ENCODE data around the gene FAM53A. TPM values are rescaled to one million over a fixed set of nuclear protein-coding genes. Genes with fewer than 3 reads are reported as not detected.

The FAM53A gene
- polyA plus RNA-seq, 2 of the 4 experiments (the other 2 are of a cell fraction) = 0.87 to 1.2 TPM

DNA sequence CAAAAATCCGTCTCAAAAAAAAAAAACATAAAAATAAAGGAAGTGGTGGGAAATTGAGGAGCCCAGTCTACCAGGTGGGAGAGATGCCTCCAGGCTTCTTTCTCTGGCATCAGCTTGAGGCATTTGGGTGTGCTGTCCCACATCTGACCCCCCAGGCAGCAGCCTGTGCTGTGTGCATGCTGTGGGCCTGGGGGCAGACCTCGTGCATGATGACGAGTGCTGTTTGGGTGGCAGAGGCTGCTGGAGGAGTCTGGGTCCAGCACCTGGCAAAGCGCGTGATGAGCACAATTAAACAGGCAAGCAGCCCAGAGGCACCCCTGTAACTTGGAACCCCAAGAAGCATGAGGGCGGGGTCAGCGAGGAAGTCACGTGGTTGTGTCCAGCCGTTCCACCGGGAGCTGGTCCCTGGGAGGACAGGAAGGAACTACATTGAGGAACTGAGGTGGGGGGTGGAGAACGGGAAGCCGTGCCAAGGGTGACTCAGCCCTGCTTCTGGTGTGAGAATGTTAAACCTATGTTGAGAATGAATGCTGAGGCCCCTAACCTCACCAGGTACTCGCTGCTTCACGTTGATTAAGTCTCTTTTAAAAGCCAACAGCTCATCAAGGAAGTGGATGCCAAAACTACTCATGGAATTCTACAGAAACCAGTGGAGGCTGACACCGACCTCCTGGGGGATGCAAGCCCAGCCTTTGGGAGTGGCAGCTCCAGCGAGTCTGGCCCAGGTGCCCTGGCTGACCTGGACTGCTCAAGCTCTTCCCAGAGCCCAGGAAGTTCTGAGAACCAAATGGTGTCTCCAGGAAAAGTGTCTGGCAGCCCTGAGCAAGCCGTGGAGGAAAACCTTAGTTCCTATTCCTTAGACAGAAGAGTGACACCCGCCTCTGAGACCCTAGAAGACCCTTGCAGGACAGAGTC is 43.3 kb upstream of the FAM53A start (continued):
- TF ChIP-seq JUN (IDR thresholded peaks at IDR 0.05) = 0 out of 5 replicates have a peak, but pooled peaks of 1 of the 2 experiments have one; percentile 34

GRCh38 chr4:1726146-1726934 is 42.2 kb upstream of the FAM53A start:
- ChIA-PET POLR2A (interaction anchor here (2.0 kb wide), 1 partner anchor 33 kb away, joined by 5 read pairs; no protein-coding TSS in a partner anchor), CTCF (interaction anchor here (0.6 to 7.4 kb wide), 15 partner anchors 8 to 162 kb away, joined by 3 to 108 read pairs (median 5); partner anchors contain the start of gene SLBP)
- 57% methylated on average over 10 of the region's 17 CpGs for WGBS (ENCODE audit: missing lambda C conversion rate)
- DNase-seq (ENCODE audit: low read depth in 1 of 2, low spot score in 1 of 2) (peak; percentile 69 to 84), FAIRE-seq (no peak), ATAC-seq (peak; percentile 58 to 66)
- H3K4me1 ChIP-seq = peaks cover 52% of the 10 kb centered on the region
- H3K4me3 ChIP-seq = no peak overlapping the region
- H3K9me3 ChIP-seq = no peaks in the 10 kb centered on the region
- peak overlapping the region; percentile 71 for H3K4me2 ChIP-seq
- TF ChIP-seq CHD4 (IDR thresholded peaks at IDR 0.05; ENCODE audit: borderline replicate concordance) (no peak), NPAS2 (CRISPR knock-in tag; IDR thresholded peaks at IDR 0.05; ENCODE audit: borderline replicate concordance) (no peak), RAD21 (conservative IDR thresholded peaks at IDR 0.05 in 1 of 2, IDR thresholded peaks at IDR 0.05 in 1 of 2) (peak; percentile 42 to 43; a peak in 4 of 5 replicates), RCOR1 (IDR thresholded peaks at IDR 0.05; ENCODE audit: low read depth, low read length) (no peak), PHF8 (IDR thresholded peaks at IDR 0.05; ENCODE audit: borderline replicate concordance, low read depth) (no peak), ESRRA (IDR thresholded peaks at IDR 0.05; ENCODE audit: borderline replicate concordance, low read length) (no peak), MAFK (IDR thresholded peaks at IDR 0.05; ENCODE audit: partially characterized antibody) (no peak), CTCF (IDR thresholded peaks at IDR 0.05) (peak; percentile 82), SMC3 (IDR thresholded peaks at IDR 0.05) (peak; percentile 29; the same call in 1 of the 3 replicates), CEBPB (IDR thresholded peaks at IDR 0.05) (no peak), BHLHE40 (IDR thresholded peaks at IDR 0.05; ENCODE audit: low read depth, low read length) (no peak), ELK1 (IDR thresholded peaks at IDR 0.05; ENCODE audit: low read depth, low read length) (no peak), JUNB (IDR thresholded peaks at IDR 0.05) (no peak), FOSL2 (IDR thresholded peaks at IDR 0.05) (no peak), FOSL2 (CRISPR knock-in tag; IDR thresholded peaks at IDR 0.05) (no peak)
- TF ChIP-seq, protein P1, sequence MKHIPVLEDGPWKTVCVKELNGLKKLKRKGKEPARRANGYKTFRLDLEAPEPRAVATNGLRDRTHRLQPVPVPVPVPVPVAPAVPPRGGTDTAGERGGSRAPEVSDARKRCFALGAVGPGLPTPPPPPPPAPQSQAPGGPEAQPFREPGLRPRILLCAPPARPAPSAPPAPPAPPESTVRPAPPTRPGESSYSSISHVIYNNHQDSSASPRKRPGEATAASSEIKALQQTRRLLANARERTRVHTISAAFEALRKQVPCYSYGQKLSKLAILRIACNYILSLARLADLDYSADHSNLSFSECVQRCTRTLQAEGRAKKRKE (CRISPR knock-in tag; IDR thresholded peaks at IDR 0.05; ENCODE audit: low read depth) = no peak
- peak overlapping the region; percentile 84 to 92 for H3K27ac ChIP-seq

DNA sequence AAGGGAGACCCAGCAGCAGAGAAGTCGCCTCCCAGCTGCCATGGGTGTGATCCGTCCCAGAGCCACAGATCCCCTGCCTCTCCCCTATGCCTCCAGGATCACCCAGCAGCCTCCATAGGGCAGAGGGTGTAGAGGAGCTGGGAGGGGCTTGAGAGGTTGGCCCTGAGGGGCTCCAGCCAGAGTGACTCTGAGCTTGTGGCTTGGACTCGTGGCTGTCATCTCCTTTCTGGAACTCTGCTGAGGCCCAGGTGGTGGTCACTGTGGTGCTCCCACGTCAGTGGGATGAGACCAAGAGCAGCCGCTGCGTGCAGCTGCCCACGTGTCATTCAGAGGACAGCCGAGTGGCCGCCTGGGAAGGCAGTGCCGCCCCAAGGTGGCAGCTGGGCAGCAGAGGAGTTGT is 41.4 kb upstream of the FAM53A start:
- Histone ChIP-seq H3K4me2 (no peak overlapping the region), H3K9me3 (no peaks in the 10 kb centered on the region), H3K27ac (peak overlapping the region in 1 of 2 experiments; percentile 92; a peak in 2 of 6 replicates), H3K4me3 (no peak overlapping the region), H3K4me1 (peaks cover 52% of the 10 kb centered on the region)
- ChIA-PET POLR2A (no interaction called here), CTCF (interaction anchor here (0.5 to 7.4 kb wide), 11 partner anchors 7 to 196 kb away, joined by 3 to 108 read pairs (median 6); partner anchors contain the start of gene SLBP)
- ATAC-seq (no peak), FAIRE-seq (no peak), DNase-seq (ENCODE audit: low read depth in 1 of 2, low spot score in 1 of 2) (no peak)
- WGBS (ENCODE audit: missing lambda C conversion rate) = 84% methylated on average over 4 of the region's 10 CpGs
- TF ChIP-seq EP300 (IDR thresholded peaks at IDR 0.05) (no peak), GATA3 (IDR thresholded peaks at IDR 0.05; ENCODE audit: borderline replicate concordance) (no peak), RFX5 (IDR thresholded peaks at IDR 0.05) (no peak), RAD21 (conservative IDR thresholded peaks at IDR 0.05 in 1 of 2, IDR thresholded peaks at IDR 0.05 in 1 of 2) (no peak), JUNB (IDR thresholded peaks at IDR 0.05) (no peak), NFE2L2 (conservative IDR thresholded peaks at IDR 0.05; ENCODE audit: low read length) (no peak), NPAS2 (CRISPR knock-in tag; IDR thresholded peaks at IDR 0.05; ENCODE audit: borderline replicate concordance) (no peak), BHLHE40 (IDR thresholded peaks at IDR 0.05; ENCODE audit: low read depth, low read length) (no peak), REST (IDR thresholded peaks at IDR 0.05) (no peak), SREBF2 (IDR thresholded peaks at IDR 0.05) (no peak), FOSB (CRISPR knock-in tag; IDR thresholded peaks at IDR 0.05) (no peak), POLR2A (IDR thresholded peaks at IDR 0.05; ENCODE audit: low read length) (no peak)

Data from A549 (cell line).